H1 (cell line): ENCODE measurements around the gene RAP1GAP. TPM values are rescaled to one million over a fixed set of nuclear protein-coding genes. Genes with fewer than 3 reads are reported as not detected.

Experiments used
- CTCF ChIA-PET: fragments of 300-600 bp; sonication (Branson Sonifier 250); formaldehyde crosslinking; loops from one replicate; lab custom pipeline; 2021; ENCODE audit not compliant: partially characterized antibody; lab: Charles Lee
- POLR2A ChIA-PET: fragments of 300-600 bp; sonication (Branson Sonifier 250); formaldehyde crosslinking; loops from one replicate; lab custom pipeline; 2021; ENCODE audit warnings: inconsistent platforms; ENCODE audit not compliant: partially characterized antibody; lab: Charles Lee
- DNase-seq, 2 experiments: peaks; one replicate each; pipeline versions ENCODE4 v3.0.0 to v3.0.0-alpha.2; 2010 to 2022; ENCODE audit warnings: low spot score in 2 of 2, low read depth in 1 of 2, mixed read lengths in 1 of 2
- FAIRE-seq: peaks from 2 replicates; lab custom pipeline; 2011; peaks lifted over from hg19 to GRCh38; lab: Jason Lieb, UNC
- H2AFZ ChIP-seq: 2 replicates; pipeline ENCODE4 v1.8.1; 2012; ENCODE audit warnings: low read length, inconsistent platforms
- H2AK5ac ChIP-seq: 2 replicates; pipeline ENCODE4 v1.6.1; 2013; ENCODE audit warnings: low read depth, low read length
- H2BK120ac ChIP-seq: replicated peaks from 2 replicates; pipeline ENCODE3; 2013; ENCODE audit warnings: low read depth, low read length, inconsistent platforms
- H2BK12ac ChIP-seq: 2 replicates; pipeline ENCODE4 v1.6.1; 2013; ENCODE audit warnings: low read depth, low read length
- H2BK15ac ChIP-seq: 2 replicates; pipeline ENCODE4 v1.6.1; 2013; ENCODE audit warnings: low read length
- H2BK20ac ChIP-seq: 2 replicates; pipeline ENCODE4 v1.6.1; 2013; ENCODE audit warnings: low read length
- H2BK5ac ChIP-seq: 2 replicates; pipeline ENCODE4 v1.6.1; 2013; ENCODE audit warnings: low read depth, low read length
- H3K14ac ChIP-seq: 2 replicates; pipeline ENCODE4 v1.6.1; 2013; ENCODE audit warnings: inconsistent platforms; ENCODE audit not compliant: insufficient read length
- H3K18ac ChIP-seq: 2 replicates; pipeline ENCODE4 v1.6.1; 2013; ENCODE audit warnings: low read length; ENCODE audit errors: extremely low read depth
- H3K23ac ChIP-seq: 2 replicates; pipeline ENCODE4 v1.6.1; 2013; ENCODE audit warnings: inconsistent platforms; ENCODE audit not compliant: insufficient read length
- H3K23me2 ChIP-seq: 2 replicates; pipeline ENCODE4 v1.6.1; 2013; ENCODE audit warnings: low read depth, low read length
- H3K27ac ChIP-seq: 2 replicates; pipeline ENCODE4 v1.6.1; 2011; ENCODE audit warnings: low read depth, low read length, inconsistent platforms
- H3K27me3 ChIP-seq, 4 experiments: replicated peaks in 1 of 4; 1 replicate in 1 of 4; 2 replicates in 3 of 4; pipeline versions ENCODE4 v1.6.1 to v1.8.1; 2011 to 2013; ENCODE audit warnings: low read length in 3 of 4, mild to moderate bottlenecking in 3 of 4, inconsistent platforms in 2 of 4, mixed read lengths in 2 of 4, moderate library complexity in 1 of 4; ENCODE audit not compliant: control insufficient read depth in 3 of 4, insufficient read depth in 3 of 4; ENCODE audit errors: extremely low read depth in 1 of 4
- H3K36me3 ChIP-seq, 4 experiments: 2 replicates each; pipeline versions ENCODE4 v1.6.1 to v1.8.1; 2011 to 2013; ENCODE audit warnings: mild to moderate bottlenecking in 4 of 4, low read length in 3 of 4, moderate library complexity in 2 of 4, control low read depth in 1 of 4, inconsistent platforms in 1 of 4; ENCODE audit not compliant: insufficient read depth in 4 of 4, control insufficient read depth in 2 of 4
- H3K4ac ChIP-seq: replicated peaks from 2 replicates; pipeline ENCODE3; 2013; ENCODE audit warnings: low read length, low read depth, mixed read lengths, inconsistent platforms; ENCODE audit not compliant: insufficient read length
- H3K4me1 ChIP-seq, 4 experiments: replicated peaks in 1 of 4; 1 replicate in 1 of 4; 2 replicates in 3 of 4; pipeline versions ENCODE4 v1.6.1 to v1.8.1; 2011 to 2013; ENCODE audit warnings: low read length in 3 of 4, inconsistent platforms in 2 of 4, mixed read lengths in 1 of 4; ENCODE audit not compliant: insufficient read depth in 4 of 4, control insufficient read depth in 3 of 4
- H3K4me2 ChIP-seq, 2 experiments: 2 replicates each; pipeline versions ENCODE4 v1.6.1 to v1.8.1; 2011 to 2013; ENCODE audit warnings: low read depth in 2 of 2, low read length in 2 of 2, control low read depth in 1 of 2, inconsistent platforms in 1 of 2, mild to moderate bottlenecking in 1 of 2; ENCODE audit not compliant: insufficient read depth in 1 of 2
- H3K4me3 ChIP-seq, 4 experiments: fragments of 200-600, 300-600 bp in 1 of 4; sonication (generic), shearing (Covaris generic), sonication (Bioruptor Twin) in 1 of 4; 2 replicates each; pipeline versions ENCODE4 v1.5.1 to v1.8.1; 2011 to 2016; ENCODE audit warnings: low read length in 4 of 4, low read depth in 3 of 4, control low read depth in 2 of 4, inconsistent platforms in 2 of 4, mild to moderate bottlenecking in 2 of 4, mixed read lengths in 1 of 4, moderate library complexity in 1 of 4; ENCODE audit not compliant: insufficient read depth in 2 of 4; ENCODE audit errors: extremely low read depth in 1 of 4
- H3K56ac ChIP-seq: replicated peaks from 2 replicates; pipeline ENCODE3; 2013; ENCODE audit warnings: low read depth, mild to moderate bottlenecking, mixed read lengths, low read length, inconsistent platforms; ENCODE audit not compliant: insufficient read length
- H3K79me1 ChIP-seq: 2 replicates; pipeline ENCODE4 v1.6.1; 2013; ENCODE audit warnings: low read depth, low read length, control low read depth
- H3K79me2 ChIP-seq, 2 experiments: 2 replicates each; pipeline versions ENCODE4 v1.6.1 to v1.8.1; 2012 to 2013; ENCODE audit warnings: low read length in 2 of 2, mild to moderate bottlenecking in 2 of 2, inconsistent platforms in 1 of 2; ENCODE audit not compliant: insufficient read depth in 2 of 2, control insufficient read depth in 1 of 2
- H3K9ac ChIP-seq, 4 experiments: replicated peaks in 1 of 4; 1 replicate in 1 of 4; 2 replicates in 3 of 4; pipeline versions ENCODE4 v1.6.1 to v1.8.1; 2011 to 2013; ENCODE audit warnings: low read depth in 3 of 4, low read length in 3 of 4, control low read depth in 2 of 4, mild to moderate bottlenecking in 2 of 4, moderate library complexity in 2 of 4, inconsistent platforms in 1 of 4; ENCODE audit errors: extremely low read depth in 1 of 4
- H3K9me3 ChIP-seq, 2 experiments: 2 replicates each; pipeline versions ENCODE4 v1.6.1 to v1.8.1; 2012 to 2013; ENCODE audit warnings: mild to moderate bottlenecking in 2 of 2, moderate library complexity in 2 of 2, control low read depth in 1 of 2, inconsistent platforms in 1 of 2, low read depth in 1 of 2, low read length in 1 of 2, mixed read lengths in 1 of 2; ENCODE audit not compliant: insufficient read depth in 2 of 2
- H4K20me1 ChIP-seq, 2 experiments: replicated peaks in 1 of 2; 2 replicates each; pipeline versions ENCODE3 to v1.8.1; 2011 to 2013; ENCODE audit warnings: inconsistent platforms in 2 of 2, low read length in 2 of 2, mild to moderate bottlenecking in 1 of 2; ENCODE audit not compliant: insufficient read depth in 2 of 2, control insufficient read depth in 1 of 2
- H4K5ac ChIP-seq: 2 replicates; pipeline ENCODE4 v1.6.1; 2013; ENCODE audit warnings: low read length, low read depth, mixed read lengths, inconsistent platforms; ENCODE audit not compliant: insufficient read length
- H4K8ac ChIP-seq: 2 replicates; pipeline ENCODE4 v1.8.0; 2013; ENCODE audit warnings: mild to moderate bottlenecking, moderate library complexity, low read length, inconsistent platforms; ENCODE audit not compliant: insufficient read depth; ENCODE audit errors: extremely low read depth
- H4K91ac ChIP-seq: replicated peaks from 2 replicates; pipeline ENCODE3; 2013; ENCODE audit warnings: low read length, mixed read lengths, inconsistent platforms; ENCODE audit not compliant: insufficient read length
- ASH2L ChIP-seq: fragments of 200-600, 300-600 bp; sonication (generic); IDR thresholded peaks from one replicate; pipeline ENCODE4 v1.7.1; 2017; ENCODE audit warnings: low read length
- CBX5 ChIP-seq: fragments of 300-800, 300-1000 bp; sonication (generic); IDR thresholded peaks from 2 replicates; pipeline ENCODE4 v1.7.1; 2016; ENCODE audit warnings: antibody characterized with exemption, low read length, low read depth
- GTF2F1 ChIP-seq: IDR thresholded peaks from 2 replicates; pipeline ENCODE4 v1.6.1; 2012; ENCODE audit warnings: low read depth, low read length, improper control_type of control experiment, borderline replicate concordance
- KDM1A ChIP-seq: fragments of 200-600, 300-600 bp; sonication (generic); IDR thresholded peaks from 2 replicates; pipeline ENCODE4 v1.7.1; 2016; ENCODE audit warnings: mild to moderate bottlenecking, low read length, borderline replicate concordance
- KDM5A ChIP-seq: fragments of 200-600 bp; IDR thresholded peaks from 2 replicates; pipeline ENCODE4 v1.7.1; 2012; ENCODE audit warnings: mild to moderate bottlenecking, low read length, inconsistent platforms, mixed read lengths
- MAFK ChIP-seq: IDR thresholded peaks from 2 replicates; pipeline ENCODE4 v1.6.1; 2012; ENCODE audit warnings: low read depth, mild to moderate bottlenecking, improper control_type of control experiment, low read length
- NANOG ChIP-seq: IDR thresholded peaks from 2 replicates; pipeline ENCODE4 v1.6.1; 2011; ENCODE audit warnings: low read length, low read depth, mild to moderate bottlenecking, inconsistent platforms; ENCODE audit not compliant: insufficient read depth, poor library complexity, severe bottlenecking
- RAD21 ChIP-seq, 2 experiments: IDR thresholded peaks in 1 of 2; conservative IDR thresholded peaks in 1 of 2; 2 replicates each; pipeline ENCODE4 v1.6.1; 2011; ENCODE audit warnings: low read depth in 2 of 2, low read length in 2 of 2, improper control_type of control experiment in 1 of 2, inconsistent platforms in 1 of 2, mild to moderate bottlenecking in 1 of 2, moderate library complexity in 1 of 2
- SIRT6 ChIP-seq: IDR thresholded peaks from one replicate; pipeline ENCODE4 v1.7.1; 2012; ENCODE audit warnings: low read length, inconsistent platforms
- SP1 ChIP-seq: IDR thresholded peaks from 2 replicates; pipeline ENCODE4 v1.6.1; 2011; ENCODE audit warnings: low read depth, low read length
- TBP ChIP-seq: IDR thresholded peaks from 2 replicates; pipeline ENCODE4 v1.6.1; 2011; ENCODE audit warnings: low read depth, low read length, improper control_type of control experiment
- YY1 ChIP-seq: IDR thresholded peaks from 2 replicates; pipeline ENCODE4 v1.6.1; 2011; ENCODE audit warnings: low read depth, mild to moderate bottlenecking, low read length
- WGBS, 2 experiments: shearing (Covaris generic) in 1 of 2; methylation state at CpG; one replicate each; pipeline versions ENCODE4 v1.1.6 to v1.1.7; 2013 to 2015; ENCODE audit warnings: low lambda C conversion rate in 2 of 2, mixed read lengths in 2 of 2, inconsistent platforms in 1 of 2, low coverage in 1 of 2, missing lambda C conversion rate in 1 of 2; ENCODE audit not compliant: insufficient replicate concordance in 2 of 2, insufficient coverage in 1 of 2, insufficient read length in 1 of 2; ENCODE audit errors: extremely low coverage in 1 of 2, missing lambda C conversion rate in 1 of 2; 5-methylcytosine and 5-hydroxymethylcytosine counted together
- polyA plus RNA-seq, 7 experiments: library from polyadenylated mRNA; depleted of rRNA in 3 of 7; stranded (reverse) in 5 of 7; unstranded in 2 of 7; fragments of >200 nt in 5 of 7; fragments of 200-250 nt in 2 of 7; gene quantifications; 1 replicate in 5 of 7; 2 replicates in 1 of 7; 4 replicates in 1 of 7; pipeline versions ENCODE4 v1.2.1 to v1.2.3, GENCODE V29; 2011 to 2013; ENCODE audit warnings: missing spikeins in 2 of 7, mixed read lengths in 2 of 7
- total RNA-seq: library from RNA; stranded (reverse); fragmentation: NEBNext Ultra II Directional; extraction: Animal tissue kit (Norgen Biotek cat#: 25700); gene quantifications from 2 replicates; pipeline ENCODE4 v1.2.1, GENCODE V29; 2021
- TF ChIP-seq, protein P1 (sequence below): IDR thresholded peaks from 2 replicates; pipeline ENCODE4 v1.6.1; 2012; ENCODE audit warnings: inconsistent platforms
- TF ChIP-seq, protein P2 (sequence below): IDR thresholded peaks from 2 replicates; pipeline ENCODE4 v1.6.1; 2012; ENCODE audit warnings: inconsistent platforms

RAP1GAP gene
- total and polyA plus RNA-seq, 2 of the 8 experiments (the other 6 are each of a cell fraction or from before 2014, with no cell fraction given), result 8.4 TPM

DNA sequence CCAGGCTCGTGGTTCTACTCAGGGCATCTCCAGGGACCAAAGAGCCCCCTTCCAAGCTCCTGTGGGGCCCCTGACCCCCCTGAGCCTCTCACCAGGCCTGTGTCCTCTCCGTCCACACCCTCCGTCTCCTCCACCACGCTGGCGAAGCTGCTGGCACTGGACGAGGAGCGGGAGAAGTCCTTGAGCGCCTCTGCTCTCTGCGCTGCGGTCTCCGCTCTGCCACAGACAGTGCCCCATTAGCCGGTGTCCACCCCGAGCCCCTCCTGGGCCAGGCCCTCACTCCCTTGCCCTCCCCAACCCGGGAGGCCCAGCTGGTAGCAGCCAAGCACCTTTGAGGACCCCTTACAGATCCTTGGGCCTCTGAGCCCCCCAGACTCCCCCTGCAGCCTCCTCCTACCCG is 69.8 kb downstream of the RAP1GAP start:
- Histone ChIP-seq H3K4me1 (no peaks in the 10 kb centered on the region), H2BK12ac (0 out of 2 replicates have a peak overlapping the region, but pooled peaks have one; percentile 27), H3K4me2 (no peak overlapping the region), H4K20me1 (peaks cover 0 to 1% of the 10 kb centered on the region in 2 experiments), H2AK5ac (no peak overlapping the region), H4K5ac (no peak overlapping the region), H3K14ac (no peak overlapping the region), H3K36me3 (no peaks in the 10 kb centered on the region), H3K9me3 (no peaks in the 10 kb centered on the region), H2BK5ac (no peak overlapping the region), H3K79me2 (no peaks in the 10 kb centered on the region), H3K23me2 (no peaks in the 10 kb centered on the region), H3K4me3 (no peak overlapping the region), H3K4ac (no peak overlapping the region), H3K23ac (no peak overlapping the region), H3K56ac (no peak overlapping the region), H3K9ac (no peak overlapping the region), H4K91ac (no peak overlapping the region), H2BK15ac (no peak overlapping the region), H3K79me1 (no peaks in the 10 kb centered on the region), H3K27ac (no peak overlapping the region), H2BK20ac (no peak overlapping the region), H3K18ac (no peak overlapping the region), H2BK120ac (no peak overlapping the region), H2AFZ (no peak overlapping the region), H3K27me3 (no peaks in the 10 kb centered on the region), H4K8ac (no peak overlapping the region)
- ChIA-PET POLR2A (interaction anchor here (1.1 kb wide), 1 partner anchor 38 kb away, joined by 4 read pairs; no protein-coding TSS in a partner anchor), CTCF (no interaction called here)
- 87% methylated on average over 12 of the region's 15 CpGs; no CpG with 5 or more reads in 1 of the 2 experiments for WGBS, 2 experiments
- no peak for FAIRE-seq
- DNase-seq, result no peak
- no peak for TF ChIP-seq SIRT6
- no peak for TF ChIP-seq GTF2F1
- TF ChIP-seq TBP, result no peak
- TF ChIP-seq SP1, result no peak
- TF ChIP-seq CBX5, result no peak
- TF ChIP-seq KDM1A, result no peak
- no peak for TF ChIP-seq MAFK
- TF ChIP-seq, protein P1, sequence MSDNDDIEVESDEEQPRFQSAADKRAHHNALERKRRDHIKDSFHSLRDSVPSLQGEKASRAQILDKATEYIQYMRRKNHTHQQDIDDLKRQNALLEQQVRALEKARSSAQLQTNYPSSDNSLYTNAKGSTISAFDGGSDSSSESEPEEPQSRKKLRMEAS, result no peak
- no peak for TF ChIP-seq ASH2L
- TF ChIP-seq YY1, result no peak
- TF ChIP-seq, protein P2, sequence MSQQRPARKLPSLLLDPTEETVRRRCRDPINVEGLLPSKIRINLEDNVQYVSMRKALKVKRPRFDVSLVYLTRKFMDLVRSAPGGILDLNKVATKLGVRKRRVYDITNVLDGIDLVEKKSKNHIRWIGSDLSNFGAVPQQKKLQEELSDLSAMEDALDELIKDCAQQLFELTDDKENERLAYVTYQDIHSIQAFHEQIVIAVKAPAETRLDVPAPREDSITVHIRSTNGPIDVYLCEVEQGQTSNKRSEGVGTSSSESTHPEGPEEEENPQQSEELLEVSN, result no peak
- TF ChIP-seq KDM5A, result no peak
- TF ChIP-seq RAD21 (IDR thresholded peaks at IDR 0.05 in 1 of 2, conservative IDR thresholded peaks at IDR 0.05 in 1 of 2; ENCODE audit: low read depth in 2 of 2, low read length in 2 of 2), result no peak
- TF ChIP-seq NANOG, result no peak
